OCI-LY1 (cell line): ENCODE results near the gene SNX32.

ENCODE experiments used
- H2AFZ ChIP-seq: fragments of 200-600 bp; sonication (generic), shearing (Covaris generic); 2 replicates; pipeline ENCODE4 v1.6.0; 2014; ENCODE audit warnings: antibody characterized with exemption, mild to moderate bottlenecking, low read length
- H3F3A ChIP-seq: fragments of 200-600 bp; sonication (generic), shearing (Covaris generic); 2 replicates; pipeline ENCODE4 v1.6.0; 2014; ENCODE audit warnings: mild to moderate bottlenecking, antibody characterized with exemption, low read length, moderate library complexity; ENCODE audit not compliant: insufficient read depth
- H3K27ac ChIP-seq: fragments of 200-600 bp; sonication (generic); 2 replicates; pipeline ENCODE4 v1.5.1; 2014; ENCODE audit warnings: low read length, mixed run types, mild to moderate bottlenecking, low read depth; ENCODE audit not compliant: poor library complexity, severe bottlenecking
- H3K27me3 ChIP-seq: fragments of 200-600 bp; sonication (generic); 2 replicates; pipeline ENCODE4 v1.6.0; 2014; ENCODE audit warnings: antibody characterized with exemption, mild to moderate bottlenecking, low read length, moderate library complexity; ENCODE audit not compliant: insufficient read depth
- H3K36me3 ChIP-seq: fragments of 200-600 bp; sonication (generic); 2 replicates; pipeline ENCODE4 v1.6.1; 2014; ENCODE audit warnings: mild to moderate bottlenecking, antibody characterized with exemption, low read length, moderate library complexity, mixed read lengths; ENCODE audit not compliant: insufficient read depth
- H3K4me1 ChIP-seq: fragments of 200-600 bp; sonication (generic); 2 replicates; pipeline ENCODE4 v1.5.1; 2014; ENCODE audit warnings: mild to moderate bottlenecking, low read length, moderate library complexity; ENCODE audit not compliant: insufficient read depth, severe bottlenecking
- H3K4me2 ChIP-seq: fragments of 200-600 bp; sonication (generic), shearing (Covaris generic); 2 replicates; pipeline ENCODE4 v1.6.1; 2014; ENCODE audit warnings: low read length
- H3K4me3 ChIP-seq: fragments of 200-600 bp; sonication (generic); 2 replicates; pipeline ENCODE4 v1.5.1; 2014; ENCODE audit warnings: low read length, low read depth, mild to moderate bottlenecking, mixed read lengths; ENCODE audit not compliant: poor library complexity, severe bottlenecking
- H3K79me2 ChIP-seq: fragments of 200-600 bp; shearing (Covaris generic); 2 replicates; pipeline ENCODE4 v1.6.1; 2016; ENCODE audit warnings: mixed run types, low read length, mixed read lengths; ENCODE audit not compliant: insufficient read depth
- H3K9ac ChIP-seq: fragments of 200-600 bp; sonication (generic), shearing (Covaris generic); 2 replicates; pipeline ENCODE4 v1.6.1; 2014; ENCODE audit warnings: mild to moderate bottlenecking, low read length, mixed read lengths
- H3K9me2 ChIP-seq: fragments of 200-600 bp; sonication (generic), shearing (Covaris generic); 2 replicates; pipeline ENCODE4 v1.6.1; 2014; ENCODE audit warnings: low read depth, mild to moderate bottlenecking, low read length, mixed read lengths
- H3K9me3 ChIP-seq: fragments of 200-600 bp; shearing (Covaris generic); 2 replicates; pipeline ENCODE4 v1.6.1; 2014; ENCODE audit warnings: low read length, mixed read lengths
- H4K20me1 ChIP-seq: fragments of 200-600 bp; sonication (generic), shearing (Covaris generic); 2 replicates; pipeline ENCODE4 v1.6.0; 2016; ENCODE audit warnings: mild to moderate bottlenecking, low read length; ENCODE audit not compliant: insufficient read depth
- EZH2 ChIP-seq: fragments of 200-600 bp; sonication (generic), shearing (Covaris generic); IDR thresholded peaks from 2 replicates; pipeline ENCODE4 v1.8.0; 2017; ENCODE audit warnings: borderline replicate concordance, mixed run types, mild to moderate bottlenecking, antibody characterized with exemption, low read length, moderate library complexity, mixed read lengths
- TF ChIP-seq, protein P1 (sequence below): fragments of 200-600 bp; sonication (generic), shearing (Covaris generic); IDR thresholded peaks from 2 replicates; pipeline ENCODE4 v1.5.1; 2017; ENCODE audit warnings: mild to moderate bottlenecking, antibody characterized with exemption, low read length, moderate library complexity, mixed read lengths

The SNX32 gene

DNA sequence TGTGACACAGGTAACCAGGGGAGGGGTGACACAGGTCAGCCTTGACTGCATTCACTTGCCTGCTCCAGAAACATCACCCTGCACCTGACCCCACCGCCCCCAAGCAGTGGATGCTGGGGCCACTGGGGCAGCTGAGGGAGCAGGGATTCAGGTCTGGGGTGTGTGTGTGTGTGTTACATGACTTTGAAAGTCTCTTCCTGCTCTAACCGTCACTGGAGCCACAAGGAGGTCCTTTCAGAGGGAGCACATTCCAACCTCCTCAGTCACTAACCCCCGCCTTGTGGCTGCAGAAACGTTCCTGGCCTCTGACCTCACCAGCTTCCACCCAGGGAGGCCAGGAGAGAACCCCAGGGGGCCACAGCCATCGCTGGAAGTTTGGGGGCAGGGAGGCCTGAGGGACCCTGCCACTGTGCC is 69.3 kb downstream of the SNX32 start:
- no peak overlapping the region for H3K4me3 ChIP-seq
- H3K4me1 ChIP-seq: peaks cover 19% of the 10 kb centered on the region
- H4K20me1 ChIP-seq: no peaks in the 10 kb centered on the region

More for the DNA sequence above, 69.3 kb downstream of the SNX32 start:
- no peaks in the 10 kb centered on the region for H3K36me3 ChIP-seq
- H3K27ac ChIP-seq: no peak overlapping the region
- H3K79me2 ChIP-seq: no peaks in the 10 kb centered on the region
- H2AFZ ChIP-seq: no peak overlapping the region
- H3K9ac ChIP-seq: no peak overlapping the region
- peaks cover 13% of the 10 kb centered on the region for H3K27me3 ChIP-seq
- TF ChIP-seq EZH2: no peak
- TF ChIP-seq, protein P1, sequence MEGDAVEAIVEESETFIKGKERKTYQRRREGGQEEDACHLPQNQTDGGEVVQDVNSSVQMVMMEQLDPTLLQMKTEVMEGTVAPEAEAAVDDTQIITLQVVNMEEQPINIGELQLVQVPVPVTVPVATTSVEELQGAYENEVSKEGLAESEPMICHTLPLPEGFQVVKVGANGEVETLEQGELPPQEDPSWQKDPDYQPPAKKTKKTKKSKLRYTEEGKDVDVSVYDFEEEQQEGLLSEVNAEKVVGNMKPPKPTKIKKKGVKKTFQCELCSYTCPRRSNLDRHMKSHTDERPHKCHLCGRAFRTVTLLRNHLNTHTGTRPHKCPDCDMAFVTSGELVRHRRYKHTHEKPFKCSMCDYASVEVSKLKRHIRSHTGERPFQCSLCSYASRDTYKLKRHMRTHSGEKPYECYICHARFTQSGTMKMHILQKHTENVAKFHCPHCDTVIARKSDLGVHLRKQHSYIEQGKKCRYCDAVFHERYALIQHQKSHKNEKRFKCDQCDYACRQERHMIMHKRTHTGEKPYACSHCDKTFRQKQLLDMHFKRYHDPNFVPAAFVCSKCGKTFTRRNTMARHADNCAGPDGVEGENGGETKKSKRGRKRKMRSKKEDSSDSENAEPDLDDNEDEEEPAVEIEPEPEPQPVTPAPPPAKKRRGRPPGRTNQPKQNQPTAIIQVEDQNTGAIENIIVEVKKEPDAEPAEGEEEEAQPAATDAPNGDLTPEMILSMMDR: no peak
- no peaks in the 10 kb centered on the region for H3K9me3 ChIP-seq
- no peaks in the 10 kb centered on the region for H3K9me2 ChIP-seq
- no peaks in the 10 kb centered on the region for H3F3A ChIP-seq
- no peak overlapping the region for H3K4me2 ChIP-seq
